Activated T-cell treated with anti-CD3 and anti-CD28 coated beads for 4 hours (primary cell): ENCODE measurements around the gene XYLT1.
"Not testable (repeated sequence)": the region's sequence is repeated elsewhere in the genome, so short reads cannot be mapped to it uniquely, and the experiment has no call there.

Experiments
- DNase-seq: peaks from one replicate; pipeline ENCODE4 v3.0.0-alpha.2; 2020

The XYLT1 gene

GRCh38 chr16:17482341-17482740, 11.6 kb upstream of the XYLT1 start:
- not testable (repeated sequence) for DNase-seq

GRCh38 chr16:17481736-17482135, 11.0 kb upstream of the XYLT1 start:
- DNase-seq: no peak

- not testable (repeated sequence) for DNase-seq
Observed at GRCh38 chr16:17477260-17477545, 6.4 kb upstream of the XYLT1 start.

DNA sequence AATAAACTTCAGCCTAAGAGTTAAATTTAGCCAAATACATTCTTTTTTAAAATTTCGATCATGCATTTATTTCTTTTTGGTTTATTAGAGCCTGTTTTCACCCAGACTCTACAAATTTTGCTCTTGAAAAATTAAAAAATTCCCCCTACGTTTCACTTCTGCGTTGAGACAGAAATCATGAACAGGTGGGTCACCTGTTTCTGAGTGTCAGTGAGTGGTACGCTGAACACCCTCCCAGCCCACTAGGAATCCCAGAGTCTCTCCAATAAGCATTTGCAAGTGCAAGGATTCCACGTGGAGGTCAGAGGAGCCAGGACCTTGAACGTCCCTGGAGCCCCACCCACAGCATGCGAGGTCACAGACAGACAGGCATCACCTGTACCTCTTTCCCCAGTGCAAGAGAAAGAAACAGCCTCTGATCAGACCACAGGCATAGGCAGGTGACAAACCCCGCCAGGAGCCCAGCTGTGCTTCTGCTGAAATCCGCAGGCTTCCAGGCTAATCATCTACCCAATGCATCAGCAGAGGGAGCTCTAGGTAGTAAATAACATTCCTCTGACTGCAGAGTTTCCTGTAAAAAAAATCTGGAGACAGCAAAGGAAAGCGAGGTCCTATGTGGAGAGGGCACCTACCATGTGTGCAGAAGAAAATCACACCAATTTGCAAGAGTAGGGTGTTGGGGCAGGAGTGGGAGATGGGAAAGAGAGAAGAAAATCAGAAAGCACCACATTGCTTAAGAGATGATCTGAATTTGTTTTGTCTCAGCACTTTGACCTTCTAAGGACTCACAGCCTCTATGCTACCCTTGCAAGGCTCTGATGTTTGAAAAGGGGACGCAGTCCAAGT, 5.9 kb upstream of the XYLT1 start:
- no peak for DNase-seq

DNA sequence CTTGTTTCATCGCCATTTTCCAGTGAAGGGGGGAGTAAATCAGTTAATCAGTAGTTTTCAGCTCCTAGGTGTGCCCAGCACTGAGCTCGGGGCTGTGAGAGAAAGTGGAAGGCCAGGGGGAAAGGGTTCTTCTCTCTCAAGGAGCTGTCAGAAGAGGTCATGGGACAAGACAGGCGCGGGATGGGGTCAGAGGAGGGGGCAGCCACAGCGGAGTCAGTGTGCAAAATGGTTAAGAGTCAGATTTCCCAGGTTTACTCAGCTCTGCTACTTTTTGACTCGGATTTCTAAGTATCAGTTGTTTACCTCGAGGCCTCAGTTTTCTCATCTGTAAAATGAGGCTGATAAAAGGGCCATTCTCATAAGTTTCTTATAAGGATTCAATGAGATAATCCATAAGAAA, 4.3 kb upstream of the XYLT1 start:
- DNase-seq: no peak

GRCh38 chr16:17474572-17474971, 3.8 kb upstream of the XYLT1 start:
- no peak for DNase-seq

DNA sequence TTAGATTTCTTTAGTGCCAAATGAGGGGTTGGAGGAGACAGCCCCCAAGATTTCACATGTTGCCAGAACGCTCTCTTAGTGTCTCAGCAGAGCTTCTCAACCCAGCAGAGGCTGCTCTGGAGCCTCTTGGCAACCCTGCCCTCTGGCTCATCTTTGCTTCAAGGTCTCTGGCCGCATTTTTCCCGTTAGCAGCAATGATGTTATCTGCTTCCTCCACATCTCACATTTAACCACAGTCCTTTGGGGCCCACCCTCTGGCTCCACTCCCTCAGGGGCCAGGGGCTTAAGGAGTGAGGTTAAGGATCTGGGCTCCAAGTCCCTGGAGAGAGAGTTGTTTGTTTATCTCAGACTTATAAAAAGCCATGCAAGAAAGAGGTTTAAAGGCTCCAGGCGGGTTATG, 3.3 kb upstream of the XYLT1 start:
- DNase-seq: no peak

GRCh38 chr16:17471719-17472461, 1.1 kb upstream of the XYLT1 start:
- no peak for DNase-seq

GRCh38 chr16:17470182-17470907, 415 bp downstream of the XYLT1 start:
- DNase-seq: no peak

GRCh38 chr16:17469741-17470181, 999 bp downstream of the XYLT1 start:
- no peak for DNase-seq

DNA sequence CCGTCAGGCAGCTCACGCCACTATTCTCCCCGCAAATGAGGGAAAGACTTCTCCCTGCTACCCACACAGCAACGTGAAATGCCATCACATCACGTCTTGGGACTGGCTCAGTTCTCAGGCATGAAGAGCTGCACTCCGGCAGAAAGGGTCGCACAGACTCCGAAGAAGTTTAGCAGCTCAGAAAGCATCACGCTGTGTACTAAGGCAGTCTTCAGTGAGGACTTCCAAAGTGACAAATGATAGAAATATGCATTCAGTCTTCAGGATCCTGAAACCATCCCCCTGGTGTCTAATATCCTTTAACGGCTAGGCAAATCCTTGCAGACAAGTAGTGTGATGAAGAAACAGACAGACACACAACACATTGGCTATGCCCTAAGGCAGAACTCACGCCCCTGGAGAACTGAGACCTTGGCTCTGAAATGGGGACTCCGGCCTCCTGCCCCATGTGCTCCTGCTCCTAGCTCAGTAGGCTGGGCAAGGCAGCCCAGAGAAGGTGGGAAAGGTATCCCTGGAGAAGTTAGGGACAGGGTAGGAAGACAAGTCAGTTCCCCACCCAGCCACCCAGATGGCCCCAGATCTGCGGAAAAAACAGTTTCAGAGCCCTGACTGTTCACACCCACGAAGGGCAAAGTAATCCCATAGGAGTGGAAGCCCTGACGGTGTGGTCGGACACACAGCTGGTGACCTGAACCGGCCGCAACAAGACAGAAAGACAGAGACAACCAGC, 1.6 kb downstream of the XYLT1 start:
- DNase-seq: no peak

DNA sequence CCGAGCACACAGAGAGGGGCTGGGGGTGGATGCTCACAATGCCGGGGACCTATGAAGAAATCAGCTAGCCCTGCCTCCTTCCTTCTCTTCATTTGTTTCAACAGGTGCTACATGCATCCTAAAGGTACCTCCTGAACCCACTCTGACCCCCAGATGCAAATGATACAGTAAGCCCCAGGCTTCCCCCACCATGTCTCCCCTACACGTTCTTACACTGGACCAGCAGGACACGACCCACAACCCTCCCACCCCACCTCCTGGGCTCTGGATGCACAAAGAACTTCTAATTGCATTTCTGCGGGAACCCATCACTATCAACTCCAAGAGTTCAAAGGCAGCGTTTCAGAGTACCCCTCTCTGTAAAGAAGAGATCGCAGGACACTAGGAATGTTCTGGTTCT, 2.1 kb downstream of the XYLT1 start:
- DNase-seq: no peak

DNA sequence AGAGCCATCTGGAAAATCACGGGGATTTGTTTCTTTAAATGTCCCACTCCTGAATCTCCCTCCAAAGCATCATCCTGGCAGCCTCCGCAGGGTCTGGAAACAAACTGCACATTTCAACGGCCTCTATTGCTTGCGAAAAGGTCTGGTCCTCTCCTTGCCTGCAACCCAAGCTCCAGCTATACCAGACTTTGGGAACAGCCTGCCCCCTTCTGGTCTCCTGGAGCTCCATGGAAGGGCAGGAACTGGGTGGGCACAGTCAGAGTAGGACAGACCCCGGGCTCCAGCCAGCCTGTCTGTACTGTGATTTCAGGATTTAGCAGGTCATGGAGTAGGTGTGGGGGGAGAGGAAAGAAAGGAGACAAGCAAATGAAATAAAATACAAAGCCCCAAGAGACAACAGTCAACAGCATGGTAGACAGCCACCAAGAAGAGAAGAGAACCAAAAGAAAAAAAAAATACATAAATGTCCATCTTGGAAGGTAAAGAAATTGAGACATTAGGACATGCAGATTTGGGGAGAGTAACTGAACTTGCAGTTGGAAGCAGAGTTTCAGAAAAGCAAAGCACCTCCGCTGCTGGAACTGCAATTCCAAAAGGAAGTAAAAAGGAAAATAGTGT, 2.7 kb downstream of the XYLT1 start:
- no peak for DNase-seq

GRCh38 chr16:17466876-17467275, 3.9 kb downstream of the XYLT1 start:
- DNase-seq: no peak

GRCh38 chr16:17465460-17465859, 5.3 kb downstream of the XYLT1 start:
- no peak for DNase-seq

GRCh38 chr16:17463335-17463734, 7.4 kb downstream of the XYLT1 start:
- DNase-seq: no peak

GRCh38 chr16:17461951-17462729, 8.6 kb downstream of the XYLT1 start:
- DNase-seq: no peak

DNA sequence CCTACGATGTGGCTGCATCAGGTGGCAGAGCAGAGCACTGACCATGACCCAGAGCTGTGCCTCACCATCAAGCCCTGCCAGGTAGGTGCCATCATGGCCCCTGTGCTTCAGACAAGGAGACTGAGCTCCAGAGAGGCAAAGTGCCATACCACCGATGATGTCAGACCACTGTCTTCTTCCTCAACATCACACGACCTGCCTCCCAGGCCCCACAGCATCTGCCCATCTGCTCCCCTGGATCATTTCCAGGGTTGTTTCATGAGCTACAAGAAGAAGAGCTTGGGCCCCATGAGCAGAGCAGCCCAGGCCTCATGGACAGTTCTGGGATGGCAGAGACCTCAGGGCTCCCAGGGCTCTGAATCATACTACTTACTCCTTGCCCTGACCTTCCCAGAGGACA, 9.9 kb downstream of the XYLT1 start:
- no peak for DNase-seq

GRCh38 chr16:17459903-17460521, 10.7 kb downstream of the XYLT1 start:
- no peak for DNase-seq

DNA sequence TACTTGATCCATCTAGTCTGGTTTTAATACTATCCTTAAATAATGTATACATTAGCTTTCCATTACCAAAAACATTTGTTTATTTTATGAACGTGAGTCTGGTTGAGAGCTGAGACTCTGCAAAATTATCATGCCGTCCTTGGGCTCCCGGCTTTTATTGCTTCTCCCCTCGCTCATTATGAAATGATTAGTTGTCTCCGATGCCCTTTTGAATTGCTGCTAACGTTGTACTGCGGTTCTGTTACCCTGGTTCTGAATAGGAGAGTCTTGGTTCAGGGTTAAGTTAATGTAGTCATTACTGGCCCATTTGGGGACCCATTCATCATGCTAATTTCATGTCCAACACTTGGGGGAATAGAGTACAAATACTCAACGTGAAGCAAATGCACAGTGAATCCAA, 12.8 kb downstream of the XYLT1 start:
- no peak for DNase-seq

GRCh38 chr16:17457513-17457912, 13.2 kb downstream of the XYLT1 start:
- DNase-seq: no peak
